NCI-H187 (cell line): ENCODE data around the gene HLA-DQB1.
"Not testable (repeated sequence)": the region's sequence is repeated elsewhere in the genome, so short reads cannot be mapped to it uniquely, and the experiment has no call there.

ENCODE experiments used
- DNase-seq, 2 experiments: peaks; one replicate each; lab custom pipeline; 2025; lab: John Stamatoyannopoulos, UW

Gene HLA-DQB1

DNA sequence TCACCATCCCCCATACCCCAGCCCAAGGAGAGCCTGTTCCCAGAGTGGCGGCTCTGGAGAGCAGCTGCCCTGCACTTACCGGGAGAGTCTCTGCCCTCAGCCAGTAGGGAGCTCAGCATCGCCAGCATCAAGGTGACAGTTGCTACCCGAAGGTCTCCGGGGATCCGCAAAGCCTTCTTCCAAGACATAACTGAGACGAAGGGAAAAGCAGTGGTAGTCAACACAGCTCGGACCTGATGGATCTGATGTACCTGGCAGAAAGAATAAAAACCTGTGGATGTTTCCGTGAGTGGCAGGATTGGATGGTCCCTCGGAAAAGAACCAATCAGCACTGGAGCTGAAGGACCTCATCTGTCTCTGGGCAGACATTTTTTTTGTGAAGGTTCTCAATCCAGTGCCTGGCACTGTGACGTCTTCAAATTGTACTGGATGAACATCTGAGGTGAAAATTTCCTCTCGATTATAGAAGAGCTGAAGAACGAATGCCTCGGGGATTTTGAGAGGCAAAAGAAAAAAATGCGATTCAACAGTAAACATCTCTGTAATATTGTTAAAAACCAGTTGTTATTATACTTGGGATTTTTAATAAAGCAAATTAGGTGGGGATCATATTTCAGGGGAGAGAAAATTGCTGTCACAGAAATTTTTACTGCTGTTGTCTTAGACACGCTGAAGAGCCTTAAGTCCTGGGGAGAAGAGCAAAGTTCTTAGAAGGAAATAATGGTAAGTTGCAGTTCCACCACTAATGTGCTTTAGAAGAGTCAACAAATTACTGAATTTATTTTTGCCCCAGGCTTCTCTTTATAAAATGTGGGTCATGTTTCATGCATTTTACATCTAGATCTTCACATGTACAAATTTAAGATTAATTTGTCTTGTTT, at the start of gene HLA-DQB1:
TSS of gene HLA-DQB1 (minus strand) at position 238 of the 881 bp plus-strand sequence. CDS start at position 188, 50 bp downstream.
- peak; percentile 12 to 37 for DNase-seq

DNA sequence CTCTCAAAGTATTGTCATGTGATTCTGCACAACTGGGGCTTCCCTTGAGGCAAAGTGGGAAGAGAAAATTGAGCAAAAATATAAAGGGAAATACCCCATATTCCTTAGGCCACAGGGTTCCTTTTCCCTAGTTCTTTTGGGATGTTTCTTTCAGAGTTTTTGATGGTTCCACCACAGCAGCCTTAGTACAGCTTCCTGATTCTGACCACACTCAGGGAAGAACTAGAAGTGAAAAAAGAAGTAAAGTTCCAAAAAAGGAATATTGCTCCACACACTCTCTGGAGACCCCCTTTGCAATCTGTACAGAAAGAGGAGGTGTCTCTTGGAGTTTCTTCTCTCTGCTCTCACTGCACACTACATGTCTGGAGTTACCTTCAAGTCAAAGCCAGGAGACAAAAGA, 46.8 kb upstream of the HLA-DQB1 start:
- DNase-seq: no peak

GRCh38 chr6:32709625-32710024, 43.2 kb upstream of the HLA-DQB1 start:
- DNase-seq: no peak

DNA sequence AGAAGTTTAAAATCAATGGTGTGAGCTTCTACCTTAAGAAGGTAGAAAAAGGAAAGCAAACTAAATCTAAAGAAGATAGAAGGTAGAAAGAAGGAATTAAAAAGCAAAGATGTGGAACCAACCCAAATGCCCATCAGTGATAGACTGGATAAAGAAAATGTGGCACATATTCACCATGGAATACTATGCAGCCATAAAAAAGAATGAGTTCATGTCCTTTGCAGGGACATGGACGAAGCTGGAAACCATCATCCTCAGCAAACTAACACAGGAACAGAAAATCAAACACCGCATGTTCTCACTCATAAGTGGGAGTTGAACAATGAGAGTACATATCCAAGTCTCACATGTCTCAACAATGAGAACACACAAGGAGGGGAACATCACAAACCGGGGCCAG, 38.7 kb upstream of the HLA-DQB1 start:
- DNase-seq: not testable (repeated sequence)

- no peak for DNase-seq
Measured at GRCh38 chr6:32703347-32703746, 36.9 kb upstream of the HLA-DQB1 start.

- DNase-seq: no peak
Measured at GRCh38 chr6:32700391-32701040, 34.1 kb upstream of the HLA-DQB1 start.

DNA sequence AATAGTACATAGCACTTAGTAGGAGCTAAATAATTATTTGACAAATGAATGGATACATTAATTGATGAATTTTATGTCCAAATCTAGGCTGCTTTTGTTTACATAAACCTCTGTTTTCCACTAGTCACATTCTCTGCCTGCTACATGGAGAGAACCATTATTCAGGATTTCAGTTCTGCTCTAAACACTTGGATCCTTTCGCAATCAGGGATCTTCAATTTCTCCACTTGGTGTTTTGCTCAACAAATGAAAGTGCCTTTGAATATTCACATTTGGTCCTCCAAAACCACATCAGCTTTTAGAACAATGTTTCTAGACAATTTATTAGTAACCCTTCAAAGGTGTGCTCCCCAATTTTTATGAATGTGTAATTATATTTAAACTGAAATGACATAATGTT, 30.6 kb upstream of the HLA-DQB1 start:
- no peak for DNase-seq

DNA sequence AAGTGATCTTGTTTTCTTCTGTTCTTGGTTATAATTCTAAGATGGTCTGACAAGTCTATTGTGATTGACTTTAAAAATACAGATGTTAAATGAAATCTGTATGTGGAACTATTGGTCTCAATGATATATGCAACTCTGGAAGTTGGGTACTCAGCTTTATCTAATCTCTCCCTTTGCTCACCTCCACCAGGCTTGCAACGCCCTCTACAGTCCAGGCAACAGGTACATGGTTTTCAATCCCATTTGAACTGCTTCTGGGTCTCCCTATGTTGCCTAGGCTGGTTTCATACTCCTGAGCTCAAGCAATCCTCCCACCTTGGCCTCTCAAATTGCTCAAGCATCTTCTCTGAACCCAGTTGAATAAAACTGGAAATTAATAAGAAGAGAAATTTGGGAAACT, 25.6 kb upstream of the HLA-DQB1 start:
- no peak for DNase-seq

GRCh38 chr6:32689531-32690501, 23.4 kb upstream of the HLA-DQB1 start:
- DNase-seq: no peak

- no peak for DNase-seq
Measured at GRCh38 chr6:32685603-32686002, 19.1 kb upstream of the HLA-DQB1 start.

- DNase-seq: no peak
Measured at GRCh38 chr6:32684246-32684645, 17.8 kb upstream of the HLA-DQB1 start.

DNA sequence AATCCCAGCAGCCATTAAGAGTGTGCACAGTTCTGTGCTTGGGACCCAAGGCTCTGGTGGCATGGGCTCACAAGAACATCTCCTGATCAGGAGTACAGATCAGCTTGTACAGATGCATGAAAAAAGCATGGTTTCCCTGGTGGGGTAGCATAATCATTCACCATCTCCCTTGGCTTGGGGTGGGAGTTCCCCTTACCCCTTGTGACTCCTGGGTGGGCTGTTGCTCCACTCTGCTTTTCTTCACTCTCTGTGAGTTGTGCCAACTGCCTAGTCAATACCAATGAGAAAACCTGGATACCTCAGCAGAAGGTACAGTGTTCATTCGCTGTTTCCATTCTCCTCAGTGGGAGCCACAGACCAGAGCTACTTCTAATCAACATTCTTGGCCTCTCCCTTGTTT, 13.6 kb upstream of the HLA-DQB1 start:
- DNase-seq: no peak

DNA sequence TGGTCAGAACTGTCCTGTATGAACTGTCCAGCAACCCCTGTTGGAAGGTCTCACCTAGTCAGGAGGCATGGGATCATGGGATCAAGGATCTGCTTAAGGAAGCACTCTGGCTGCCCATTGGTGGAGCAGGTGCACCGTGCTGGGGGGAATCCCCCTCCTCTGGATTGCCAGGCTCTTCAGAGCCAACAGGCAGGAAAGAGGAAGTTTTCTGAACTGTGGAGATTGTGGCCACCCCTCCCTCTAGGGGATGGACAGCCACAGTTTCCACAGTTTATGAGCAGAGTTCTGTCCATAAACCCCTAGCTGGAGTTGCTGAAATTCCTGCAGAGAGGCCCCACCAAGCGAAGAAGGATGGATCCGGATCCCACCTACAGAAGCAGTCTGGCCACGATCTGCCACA, 13.0 kb upstream of the HLA-DQB1 start:
- DNase-seq: no peak

GRCh38 chr6:32674123-32674522, 7.7 kb upstream of the HLA-DQB1 start:
- DNase-seq: not testable (repeated sequence)

GRCh38 chr6:32671908-32672307, 5.5 kb upstream of the HLA-DQB1 start:
- DNase-seq: not testable (repeated sequence)

DNA sequence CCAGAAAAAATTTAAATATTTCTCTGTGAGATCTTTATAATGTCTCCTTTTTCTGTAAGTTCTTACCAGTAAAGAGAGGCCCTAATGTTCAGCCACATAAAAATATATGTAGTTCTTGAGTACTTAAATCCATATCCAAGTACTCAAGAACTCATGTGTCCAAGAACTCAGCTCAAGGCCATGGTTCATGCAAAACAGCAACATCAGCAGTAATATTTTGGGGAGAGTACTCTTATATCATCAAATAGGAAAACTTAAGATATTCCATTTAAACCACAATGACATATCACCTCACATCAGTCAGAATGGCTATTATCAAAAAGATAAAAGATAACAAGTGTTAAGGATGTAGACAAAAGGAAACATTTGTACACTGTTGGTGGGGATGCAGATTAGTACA, 3.4 kb upstream of the HLA-DQB1 start:
- DNase-seq: no peak

DNA sequence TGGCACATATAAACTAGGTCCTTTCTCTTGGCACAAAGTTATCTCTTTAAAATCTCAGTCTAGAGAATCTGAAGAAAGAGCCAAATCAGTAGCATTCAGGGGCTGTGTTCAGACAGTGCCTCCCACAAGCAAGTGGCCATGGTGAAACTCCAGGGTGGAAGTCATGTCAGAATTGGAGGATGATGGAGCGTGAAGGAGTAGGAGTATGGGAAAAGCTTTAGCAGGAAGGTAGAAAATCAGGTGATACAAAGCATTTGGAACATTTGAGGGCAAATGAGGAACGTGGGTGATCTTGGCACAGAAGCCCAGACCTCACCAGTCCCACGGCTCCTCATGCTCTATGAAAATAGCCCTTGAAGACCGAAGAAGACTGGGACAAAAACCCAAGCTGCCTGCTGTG, 2.8 kb upstream of the HLA-DQB1 start:
- no peak for DNase-seq

GRCh38 chr6:32668226-32668747, 1.8 kb upstream of the HLA-DQB1 start:
- DNase-seq: peak in 1 of 2 experiments; percentile 25

DNA sequence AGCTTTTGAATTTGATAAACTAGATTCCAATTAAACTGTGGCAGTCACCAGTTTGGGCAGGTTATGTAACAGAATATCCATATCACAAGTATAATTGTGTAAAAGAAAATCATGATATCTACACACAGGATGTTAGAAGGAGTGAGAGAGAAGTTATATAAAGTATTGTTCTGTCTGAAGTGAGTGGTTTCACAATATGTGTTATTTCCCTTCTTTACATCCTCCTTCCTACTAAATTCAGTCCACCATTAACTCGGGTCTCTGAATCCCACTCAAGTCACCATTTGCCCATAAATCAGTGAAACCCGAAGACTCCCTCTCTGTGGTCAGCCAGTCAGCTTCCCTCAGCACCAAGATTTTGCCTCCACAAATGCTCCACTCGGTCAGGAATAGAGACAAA, 796 bp downstream of the HLA-DQB1 start:
- DNase-seq: no peak

GRCh38 chr6:32664827-32665362, 1.6 kb downstream of the HLA-DQB1 start:
- no peak for DNase-seq

- DNase-seq: no peak
Measured at GRCh38 chr6:32664354-32664753, 2.1 kb downstream of the HLA-DQB1 start.

DNA sequence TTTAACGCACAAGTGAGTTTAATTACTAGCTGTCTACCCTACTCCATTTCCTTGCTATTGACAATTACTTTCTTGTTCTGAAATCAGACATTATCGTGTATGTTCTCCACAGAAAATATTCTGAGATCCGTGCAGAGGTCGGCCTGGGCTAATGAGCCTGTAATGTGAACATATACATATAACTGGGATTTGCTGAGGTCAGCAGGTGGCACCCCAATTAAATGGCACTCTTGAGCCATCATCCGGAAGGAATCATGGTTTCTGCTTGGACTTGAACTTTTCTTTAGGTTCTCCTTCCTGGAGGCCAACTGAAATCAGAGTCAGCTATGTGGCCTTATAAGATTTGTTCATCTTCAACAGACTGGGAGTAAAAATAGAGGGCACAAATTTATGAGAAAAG, 3.6 kb downstream of the HLA-DQB1 start:
- no peak for DNase-seq
